OCI-LY7 (cell line): ENCODE measurements around the gene PTPRU.

Source experiments
- EZH2phosphoT487 ChIP-seq: fragments of 200-600 bp; sonication (generic); IDR thresholded peaks from 2 replicates; pipeline ENCODE4 v1.6.1; 2018; ENCODE audit warnings: low read depth, borderline replicate concordance, mild to moderate bottlenecking, mixed run types, antibody characterized with exemption, low read length, moderate library complexity, mixed read lengths
- TF ChIP-seq, protein P1 (sequence below): fragments of 200-600 bp; sonication (generic); conservative IDR thresholded peaks from 2 replicates; pipeline ENCODE4 v1.5.1; 2014; ENCODE audit warnings: mild to moderate bottlenecking, antibody characterized with exemption, low read length, moderate library complexity, mixed read lengths

DNA sequence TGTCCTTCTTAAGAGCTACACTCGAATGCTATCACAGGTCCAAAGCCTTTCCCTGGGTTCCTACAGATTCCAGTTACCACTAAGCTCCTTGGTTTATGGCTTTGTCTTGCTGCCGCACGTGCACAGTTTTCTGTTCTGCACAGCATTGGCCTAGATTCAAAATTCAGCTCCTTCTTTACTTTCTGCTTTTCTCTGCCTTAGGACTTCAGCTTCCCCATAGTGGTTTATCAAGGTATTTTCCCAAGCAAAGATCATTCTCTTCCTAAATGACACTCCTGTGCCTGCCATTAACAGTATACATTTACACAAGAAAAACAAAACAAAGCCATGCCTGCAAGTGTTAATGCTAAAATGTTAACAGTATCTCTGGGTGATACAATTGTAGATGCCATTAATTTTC lies 41.8 kb downstream of the PTPRU start:
- TF ChIP-seq, protein P1, sequence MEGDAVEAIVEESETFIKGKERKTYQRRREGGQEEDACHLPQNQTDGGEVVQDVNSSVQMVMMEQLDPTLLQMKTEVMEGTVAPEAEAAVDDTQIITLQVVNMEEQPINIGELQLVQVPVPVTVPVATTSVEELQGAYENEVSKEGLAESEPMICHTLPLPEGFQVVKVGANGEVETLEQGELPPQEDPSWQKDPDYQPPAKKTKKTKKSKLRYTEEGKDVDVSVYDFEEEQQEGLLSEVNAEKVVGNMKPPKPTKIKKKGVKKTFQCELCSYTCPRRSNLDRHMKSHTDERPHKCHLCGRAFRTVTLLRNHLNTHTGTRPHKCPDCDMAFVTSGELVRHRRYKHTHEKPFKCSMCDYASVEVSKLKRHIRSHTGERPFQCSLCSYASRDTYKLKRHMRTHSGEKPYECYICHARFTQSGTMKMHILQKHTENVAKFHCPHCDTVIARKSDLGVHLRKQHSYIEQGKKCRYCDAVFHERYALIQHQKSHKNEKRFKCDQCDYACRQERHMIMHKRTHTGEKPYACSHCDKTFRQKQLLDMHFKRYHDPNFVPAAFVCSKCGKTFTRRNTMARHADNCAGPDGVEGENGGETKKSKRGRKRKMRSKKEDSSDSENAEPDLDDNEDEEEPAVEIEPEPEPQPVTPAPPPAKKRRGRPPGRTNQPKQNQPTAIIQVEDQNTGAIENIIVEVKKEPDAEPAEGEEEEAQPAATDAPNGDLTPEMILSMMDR = no peak
- TF ChIP-seq EZH2phosphoT487 = no peak
